ENCODE measurements around the gene C12orf43.

C12orf43 gene

GRCh38 chr12:120996133-120996746 lies 20.0 kb downstream of the C12orf43 start:
- DNase-seq, result no peak

GRCh38 chr12:120994589-120995337 lies 21.5 kb downstream of the C12orf43 start:
- no peak for DNase-seq

- no peak for DNase-seq
Measured at GRCh38 chr12:120994059-120994458, 22.2 kb downstream of the C12orf43 start.

GRCh38 chr12:120993496-120993895 lies 22.8 kb downstream of the C12orf43 start:
- DNase-seq, result no peak

- DNase-seq, result no peak
Measured at GRCh38 chr12:120992989-120993388, 23.3 kb downstream of the C12orf43 start.

- no peak for DNase-seq
Measured at GRCh38 chr12:120991965-120992364, 24.3 kb downstream of the C12orf43 start.

- no peak for DNase-seq
Measured at GRCh38 chr12:120990487-120991055, 25.7 kb downstream of the C12orf43 start.

- DNase-seq, result no peak
Measured at GRCh38 chr12:120989687-120990086, 26.6 kb downstream of the C12orf43 start.

- no peak for DNase-seq
Measured at GRCh38 chr12:120988658-120989057, 27.6 kb downstream of the C12orf43 start.

GRCh38 chr12:120988234-120988633 lies 28.1 kb downstream of the C12orf43 start:
- DNase-seq, result no peak

GRCh38 chr12:120984351-120984898 lies 31.9 kb downstream of the C12orf43 start:
- no peak for DNase-seq

GRCh38 chr12:120983759-120984158 lies 32.5 kb downstream of the C12orf43 start:
- no peak for DNase-seq

- DNase-seq, result no peak
Measured at GRCh38 chr12:120982659-120983058, 33.6 kb downstream of the C12orf43 start.

GRCh38 chr12:120981407-120981941 lies 34.8 kb downstream of the C12orf43 start:
- DNase-seq, result no peak

GRCh38 chr12:120980800-120981368 lies 35.4 kb downstream of the C12orf43 start:
- DNase-seq, result no peak

GRCh38 chr12:120979862-120980696 lies 36.2 kb downstream of the C12orf43 start:
- DNase-seq, result no peak

GRCh38 chr12:120979220-120979861 lies 36.9 kb downstream of the C12orf43 start:
- DNase-seq, result no peak

GRCh38 chr12:120978296-120979219 lies 37.7 kb downstream of the C12orf43 start, which contains the start of gene HNF1A:
Gene HNF1A, plus strand, starts transcription at chr12:120978543. Its CDS starts 226 bp downstream, at chr12:120978769.
- no peak for DNase-seq

- DNase-seq, result no peak
Measured at GRCh38 chr12:120977531-120978295, 38.6 kb downstream of the C12orf43 start.
